Astrocyte of the cerebellum (primary cell): ENCODE measurements around the gene DCP2.
"Not testable (repeated sequence)": the region's sequence is repeated elsewhere in the genome, so short reads cannot be mapped to it uniquely, and the experiment has no call there.

Source experiments
- DNase-seq: peaks from one replicate; pipeline ENCODE4 v3.0.0-alpha.2; 2011; ENCODE audit warnings: low read depth
- H3K4me3 ChIP-seq: 2 replicates; pipeline ENCODE4 v1.5.1; 2011; ENCODE audit warnings: mild to moderate bottlenecking, low read depth, low read length, moderate library complexity
- in situ Hi-C: cut with HindIII; loops from 2 replicates; pipeline ENCODE4 v1.10.0; 2017; ENCODE audit warnings: low sequenced_read_pairs
- TF ChIP-seq, protein P1 (sequence below): IDR thresholded peaks from 2 replicates; pipeline ENCODE4 v1.5.1; 2012; ENCODE audit warnings: low read length, low read depth, moderate library complexity, mild to moderate bottlenecking; ENCODE audit errors: missing control alignments

DCP2 gene

DNA sequence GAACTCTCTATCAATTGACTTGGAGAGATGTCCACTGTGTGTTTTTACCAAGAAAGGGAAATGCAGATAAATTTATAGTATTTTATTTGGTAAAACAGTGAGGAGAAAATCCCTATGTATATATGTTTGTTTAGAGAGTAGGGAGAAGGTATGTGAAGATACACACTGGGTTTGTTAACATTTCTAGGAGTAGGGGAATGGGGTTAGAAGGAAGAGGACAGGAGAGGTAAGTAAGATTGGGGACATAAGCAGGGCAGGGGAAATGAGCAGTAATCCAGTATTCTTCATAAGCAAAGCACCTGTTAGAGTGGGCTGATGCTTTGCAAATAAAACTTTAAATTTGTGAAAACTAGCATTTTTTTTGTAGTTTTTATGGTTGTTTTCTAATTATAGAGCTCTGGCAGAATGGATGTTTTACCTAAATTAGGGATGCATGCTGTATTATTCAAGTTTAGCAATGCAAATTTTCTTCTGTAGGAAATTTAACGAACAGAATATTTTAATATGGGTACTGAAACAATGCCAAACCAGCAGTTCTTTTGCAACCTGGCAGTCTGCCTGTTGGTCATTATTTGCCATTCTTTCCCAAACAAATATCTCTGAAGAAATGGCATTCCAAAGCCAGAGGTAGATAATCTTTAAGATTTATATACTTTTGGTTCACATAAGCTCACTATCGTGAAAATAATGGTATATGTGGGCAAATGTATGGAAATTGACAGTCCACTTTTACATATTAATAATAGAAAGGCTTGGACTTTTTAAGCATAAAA, 19.4 kb upstream of the DCP2 start:
- TF ChIP-seq, protein P1, sequence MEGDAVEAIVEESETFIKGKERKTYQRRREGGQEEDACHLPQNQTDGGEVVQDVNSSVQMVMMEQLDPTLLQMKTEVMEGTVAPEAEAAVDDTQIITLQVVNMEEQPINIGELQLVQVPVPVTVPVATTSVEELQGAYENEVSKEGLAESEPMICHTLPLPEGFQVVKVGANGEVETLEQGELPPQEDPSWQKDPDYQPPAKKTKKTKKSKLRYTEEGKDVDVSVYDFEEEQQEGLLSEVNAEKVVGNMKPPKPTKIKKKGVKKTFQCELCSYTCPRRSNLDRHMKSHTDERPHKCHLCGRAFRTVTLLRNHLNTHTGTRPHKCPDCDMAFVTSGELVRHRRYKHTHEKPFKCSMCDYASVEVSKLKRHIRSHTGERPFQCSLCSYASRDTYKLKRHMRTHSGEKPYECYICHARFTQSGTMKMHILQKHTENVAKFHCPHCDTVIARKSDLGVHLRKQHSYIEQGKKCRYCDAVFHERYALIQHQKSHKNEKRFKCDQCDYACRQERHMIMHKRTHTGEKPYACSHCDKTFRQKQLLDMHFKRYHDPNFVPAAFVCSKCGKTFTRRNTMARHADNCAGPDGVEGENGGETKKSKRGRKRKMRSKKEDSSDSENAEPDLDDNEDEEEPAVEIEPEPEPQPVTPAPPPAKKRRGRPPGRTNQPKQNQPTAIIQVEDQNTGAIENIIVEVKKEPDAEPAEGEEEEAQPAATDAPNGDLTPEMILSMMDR, result no peak
- in situ Hi-C loops, result no loop called here
- DNase-seq, result no peak
- H3K4me3 ChIP-seq, result no peak overlapping the region

DNA sequence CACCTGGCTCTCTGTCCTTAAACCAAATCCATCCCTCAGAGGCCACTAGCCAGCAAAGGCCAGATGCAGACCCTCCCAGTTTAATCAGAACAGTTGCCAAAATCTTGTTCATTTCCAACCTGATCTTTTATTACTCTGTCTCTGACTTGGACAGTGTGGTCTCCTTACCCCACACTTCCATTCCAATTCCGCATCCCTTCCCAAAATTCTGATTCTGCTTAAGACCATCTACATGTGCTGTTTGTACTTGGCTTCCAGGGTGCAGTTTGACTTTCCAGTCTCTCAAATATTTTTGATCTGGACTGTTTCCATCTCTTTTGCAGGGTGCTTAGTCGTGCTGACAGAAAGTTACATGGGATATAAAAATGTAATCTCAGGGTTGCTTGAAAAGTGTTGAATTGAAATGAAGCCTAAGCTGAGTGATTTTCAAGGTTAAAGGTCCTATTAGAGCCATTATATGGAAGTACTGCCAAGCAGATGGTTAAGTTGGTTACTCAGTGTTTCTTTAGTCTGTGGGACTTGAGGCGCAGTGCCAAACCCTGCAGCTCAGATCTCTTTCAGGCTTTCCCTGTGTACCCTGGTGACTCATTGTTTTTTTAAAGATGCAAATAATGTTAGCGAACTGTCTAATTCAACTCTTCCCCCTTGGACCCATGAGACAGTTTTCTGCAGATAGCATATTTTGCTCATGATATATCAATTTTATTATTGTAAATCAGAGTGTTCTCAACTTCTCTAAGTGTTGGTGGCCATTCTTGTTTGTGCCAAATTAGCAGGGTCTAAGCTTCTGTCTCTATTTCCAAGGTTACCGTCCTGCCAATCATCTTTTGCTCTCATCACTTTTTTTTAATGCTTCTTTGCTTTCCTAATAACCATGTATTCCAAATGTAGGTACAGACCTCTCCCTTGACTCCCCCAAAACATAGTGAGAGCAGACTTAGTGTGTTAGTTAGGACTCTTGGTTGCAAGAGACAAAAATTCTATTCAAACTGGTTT, 18.2 kb upstream of the DCP2 start:
- DNase-seq, result peak; percentile 98
- H3K4me3 ChIP-seq, result no peak overlapping the region

DNA sequence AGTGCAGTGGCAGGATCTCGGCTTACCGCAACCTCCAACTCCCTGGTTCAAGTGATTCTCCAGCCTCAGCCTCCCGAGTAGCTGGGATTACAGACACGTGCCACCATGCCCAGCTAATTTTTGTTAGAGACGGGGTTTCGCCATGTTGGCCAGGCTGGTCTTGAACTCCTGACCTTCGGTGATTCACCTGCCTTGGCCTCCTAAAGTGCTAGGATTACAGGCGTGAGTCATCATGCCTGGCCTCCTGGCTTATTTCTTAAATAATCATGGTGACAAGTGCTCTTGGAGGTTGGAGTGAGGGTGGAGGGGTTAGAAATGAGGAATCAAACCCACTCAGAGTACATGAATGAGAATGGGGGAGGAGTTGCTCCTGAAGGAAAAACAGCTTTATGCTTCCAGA, 16.7 kb upstream of the DCP2 start:
- in situ Hi-C loops, DNase-seq, H3K4me3 ChIP-seq: not testable (repeated sequence)

More for the DNA sequence above, 18.2 kb upstream of the DCP2 start:
- TF ChIP-seq, protein P1, result no peak
- in situ Hi-C loops, result no loop called here

DNA sequence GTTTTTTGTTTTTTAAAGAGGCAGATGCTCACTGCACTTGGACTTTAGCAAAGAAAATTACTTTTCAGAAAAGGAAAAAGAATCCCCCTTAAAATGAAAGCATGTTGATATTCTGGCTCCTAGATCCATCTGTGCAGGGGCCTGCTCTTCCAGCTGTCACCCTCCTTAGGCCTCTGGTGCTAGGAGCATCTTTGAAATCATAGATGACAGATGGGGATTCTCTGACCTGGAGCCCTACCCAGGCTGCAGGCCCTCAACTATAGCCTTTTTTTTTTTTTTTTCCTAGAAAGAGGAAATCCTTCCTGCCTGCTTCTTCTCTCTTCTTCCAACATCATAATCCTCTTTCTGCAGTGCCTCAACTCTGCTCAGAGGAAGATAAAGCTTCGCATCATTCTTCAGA, 16.3 kb upstream of the DCP2 start:
- DNase-seq, result no peak
- TF ChIP-seq, protein P1, result no peak
- no peak overlapping the region for H3K4me3 ChIP-seq
- in situ Hi-C loops, result no loop called here

- no peak for DNase-seq
- TF ChIP-seq, protein P1, result no peak
- no peak overlapping the region for H3K4me3 ChIP-seq
- in situ Hi-C loops, result no loop called here
Observed at GRCh38 chr5:112960863-112961504, 15.6 kb upstream of the DCP2 start.

DNA sequence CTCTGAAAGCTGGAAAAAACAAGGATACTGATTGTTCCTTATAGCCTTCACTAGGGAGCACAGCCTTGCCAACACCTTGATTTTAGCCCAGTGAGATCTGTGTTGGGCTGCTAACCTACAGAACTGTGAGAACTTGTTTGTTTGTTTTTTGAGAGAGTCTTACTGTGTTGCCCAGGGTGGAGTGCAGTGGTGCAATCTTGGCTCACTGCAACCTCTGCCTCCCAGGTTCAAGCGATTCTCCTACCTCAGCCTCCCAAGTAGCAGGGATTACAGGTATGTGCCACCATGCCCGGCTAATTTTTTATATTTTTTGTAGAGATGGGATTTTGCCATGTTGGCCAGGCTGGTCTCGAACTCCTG, 13.2 kb upstream of the DCP2 start:
- H3K4me3 ChIP-seq, in situ Hi-C loops, DNase-seq: not testable (repeated sequence)

DNA sequence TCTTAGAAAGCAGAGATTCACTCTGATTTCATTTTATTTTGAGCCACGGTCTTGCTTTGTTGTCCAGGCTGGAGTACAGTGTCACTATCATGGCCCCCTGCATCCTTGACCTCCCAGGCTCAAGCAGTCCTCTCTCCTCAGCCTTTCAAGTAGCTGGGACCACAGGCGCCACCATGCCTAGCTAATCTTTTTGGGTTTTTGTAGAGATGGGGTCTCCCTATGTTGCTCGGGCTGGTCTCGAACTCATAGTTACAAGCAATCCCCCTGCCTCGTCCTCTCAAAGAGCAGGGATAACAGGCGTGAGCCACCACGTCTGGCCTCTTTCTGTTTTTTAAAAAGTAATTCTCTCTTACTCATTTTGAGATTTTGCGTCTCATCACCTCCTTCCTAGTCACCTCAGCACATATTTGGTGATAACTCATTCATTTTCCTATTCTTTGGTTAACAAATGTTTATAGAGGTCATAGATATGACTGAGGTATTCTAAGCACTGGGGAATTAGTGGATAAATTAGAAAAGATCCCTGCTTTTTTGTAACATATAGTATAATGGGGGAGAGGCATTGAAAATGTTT, 10.8 kb upstream of the DCP2 start:
- DNase-seq, result no peak
- in situ Hi-C loops, result no loop called here
- TF ChIP-seq, protein P1, result no peak
- H3K4me3 ChIP-seq, result no peak overlapping the region
